A673 (cell line): ENCODE data around the gene VEGFB. TPM values are rescaled to one million over a fixed set of nuclear protein-coding genes. Genes with fewer than 3 reads are reported as not detected.

ENCODE experiments used
- BruUV-seq: library from RNA; stranded (reverse); fragments of 400-500 nt; replicated peaks from 2 replicates; lab custom pipeline; 2021; lab: Mats Ljungman, UMichigan
- CTCF ChIA-PET: fragments of 300-600 bp; sonication (Branson Sonifier 250); formaldehyde crosslinking; loops from one replicate; lab custom pipeline; 2022; ENCODE audit warnings: antibody characterized with exemption; lab: Charles Lee
- POLR2A ChIA-PET: fragments of 300-600 bp; sonication (Branson Sonifier 250); formaldehyde crosslinking; loops from one replicate; lab custom pipeline; 2022; ENCODE audit warnings: antibody characterized with exemption; ENCODE audit not compliant: low non-redundant PET; lab: Charles Lee
- DNase-seq: peaks from one replicate; pipeline ENCODE4 v3.0.0-alpha.2; 2015; ENCODE audit warnings: low spot score
- H3K27ac ChIP-seq: fragments of 200-600 bp; sonication (generic); 2 replicates; pipeline ENCODE4 v1.5.1; 2016; ENCODE audit warnings: mixed run types, low read depth, mild to moderate bottlenecking, mixed read lengths, antibody characterized with exemption, low read length; ENCODE audit not compliant: poor library complexity, severe bottlenecking
- H3K27me3 ChIP-seq: fragments of 200-600 bp; sonication (generic); replicated peaks from 2 replicates; pipeline ENCODE4 v1.6.1; 2017; ENCODE audit warnings: mixed run types, low read depth, mild to moderate bottlenecking, mixed read lengths, antibody characterized with exemption, low read length; ENCODE audit not compliant: insufficient read depth, poor library complexity
- H3K36me3 ChIP-seq: fragments of 200-600 bp; sonication (generic); 2 replicates; pipeline ENCODE4 v1.6.1; 2016; ENCODE audit warnings: mixed run types, mild to moderate bottlenecking, mixed read lengths, antibody characterized with exemption, low read length; ENCODE audit not compliant: insufficient read depth, poor library complexity, severe bottlenecking
- H3K4me1 ChIP-seq: fragments of 200-600 bp; sonication (generic); 2 replicates; pipeline ENCODE4 v1.6.1; 2017; ENCODE audit warnings: mixed run types, mild to moderate bottlenecking, mixed read lengths, antibody characterized with exemption, low read length; ENCODE audit not compliant: insufficient read depth, poor library complexity, severe bottlenecking
- H3K4me3 ChIP-seq: fragments of 200-600 bp; sonication (generic); 2 replicates; pipeline ENCODE4 v1.5.1; 2016; ENCODE audit warnings: low read depth, mixed run types, mild to moderate bottlenecking, mixed read lengths, low read length; ENCODE audit not compliant: poor library complexity, severe bottlenecking
- H3K9me3 ChIP-seq: fragments of 200-600 bp; sonication (generic); 2 replicates; pipeline ENCODE4 v1.6.1; 2016; ENCODE audit warnings: mixed run types, low read depth, mild to moderate bottlenecking, mixed read lengths, antibody characterized with exemption, low read length; ENCODE audit not compliant: poor library complexity, severe bottlenecking
- CTCF ChIP-seq: fragments of 300-800, 200-600 bp; sonication (generic); conservative IDR thresholded peaks from 2 replicates; pipeline ENCODE4 v1.5.1; 2017; ENCODE audit warnings: low read depth, mild to moderate bottlenecking, antibody characterized with exemption, low read length, moderate library complexity, mixed read lengths
- EZH2 ChIP-seq: fragments of 200-600 bp; sonication (generic); IDR thresholded peaks from 2 replicates; pipeline ENCODE4 v1.6.1; 2017; ENCODE audit warnings: borderline replicate concordance, low read depth, mild to moderate bottlenecking, mixed read lengths, antibody characterized with exemption, low read length; ENCODE audit not compliant: poor library complexity, severe bottlenecking
- intact Hi-C: fragments of 100-400 bp; cut with micrococcal nuclease; formaldehyde crosslinking; loops from one replicate; pipeline ENCODE4 v1.10.0; 2022; ENCODE audit not compliant: unreplicated experiment
- total RNA-seq: library from RNA; stranded (reverse); gene quantifications from 2 replicates; pipeline ENCODE4 v1.2.3, GENCODE V29; 2021

The VEGFB gene
- total RNA-seq, 1 experiment from 2014 or later = 93.3 TPM

- POLR2A ChIA-PET = interaction anchor here (0.6 to 2.4 kb wide), 3 partner anchors 19 to 211 kb away, joined by 3 to 6 read pairs (median 4); partner anchors contain the start of gene STIP1
- Histone ChIP-seq H3K27me3 (no peaks in the 10 kb centered on the region), H3K4me3 (no peak overlapping the region), H3K4me1 (peaks cover 59% of the 10 kb centered on the region), H3K36me3 (peaks cover 59% of the 10 kb centered on the region), H3K27ac (peak overlapping the region; percentile 93), H3K9me3 (no peaks in the 10 kb centered on the region)
- DNase-seq = peak; percentile 100
- BruUV-seq = no TSS peak
- TF ChIP-seq EZH2 (no peak), CTCF (peak; percentile 98)
- CTCF ChIA-PET = interaction anchor here (0.5 to 4.6 kb wide), 23 partner anchors 8 to 484 kb away, joined by 3 to 33 read pairs (median 5); partner anchors contain the start of genes CATSPERZ, PLCB3, PPP1R14B and STIP1
- intact Hi-C loops = loop anchor here (1.0 to 2.0 kb wide), 2 partner anchors 97 to 150 kb away; no protein-coding TSS in a partner anchor
Observed at GRCh38 chr11:64204464-64204989, 29.9 kb upstream of the VEGFB start.

DNA sequence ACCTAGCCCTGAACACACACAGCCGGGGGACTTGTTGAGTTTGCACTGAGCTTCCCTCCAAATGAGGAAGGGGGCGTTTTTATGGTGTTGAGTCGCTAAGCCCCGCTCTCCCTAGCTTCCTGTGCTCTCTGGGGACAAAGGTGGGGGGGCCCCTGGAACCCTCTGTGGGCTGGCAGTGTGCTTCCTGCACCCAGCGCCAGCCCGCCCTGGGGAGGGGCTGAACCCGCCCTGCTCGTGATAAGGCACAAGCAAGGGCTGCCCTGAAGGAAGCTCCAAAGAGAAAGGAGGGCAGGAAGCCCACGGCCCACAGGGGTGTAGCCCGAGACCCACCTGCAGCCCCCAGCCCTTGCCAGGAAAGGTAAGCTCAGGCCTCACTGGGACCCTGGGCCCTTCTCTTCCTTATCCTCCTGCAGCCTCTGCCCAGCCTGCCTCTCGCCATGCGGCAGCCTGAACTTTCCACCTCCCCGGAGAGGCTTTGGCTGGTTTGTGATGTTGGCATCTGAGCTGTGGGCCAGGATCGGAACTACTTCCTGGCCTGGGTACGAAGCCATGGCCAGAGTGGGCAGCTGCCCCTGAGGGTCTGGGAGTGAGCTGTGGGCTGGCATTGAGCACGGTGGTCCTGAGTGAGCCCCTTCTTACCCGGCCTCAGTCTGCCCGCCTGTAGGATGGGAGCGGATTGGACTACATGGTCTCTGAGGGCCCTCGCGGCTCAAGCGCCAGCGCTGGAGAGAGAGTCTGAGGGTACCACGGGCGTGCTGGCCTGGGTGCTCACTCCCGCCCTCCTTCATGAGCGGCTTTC lies 27.7 kb upstream of the VEGFB start, which contains the start of gene FERMT3:
Gene FERMT3, plus strand, starts transcription at position 265 of the 799 bp plus-strand sequence. CDS start 644 bp downstream, outside the sequence.
- CTCF ChIA-PET = interaction anchor here (0.5 to 4.6 kb wide), 8 partner anchors 19 to 243 kb away, joined by 3 to 33 read pairs (median 5); partner anchors contain the start of genes CATSPERZ, ESRRA, NUDT22 and TRPT1
- H3K36me3 ChIP-seq = peaks cover 42% of the 10 kb centered on the region
- TF ChIP-seq EZH2 (no peak), CTCF (0 out of 2 replicates have a peak, but pooled peaks have one; percentile 23)

More for the DNA sequence above, 27.7 kb upstream of the VEGFB start, which contains the start of gene FERMT3:
- H3K4me1 ChIP-seq = peaks cover 63% of the 10 kb centered on the region
- intact Hi-C loops = loop anchor here (5.0 kb wide), 1 partner anchor 41 kb away; the partner anchor contains the start of gene PPP1R14B
- peak; percentile 87 for DNase-seq
- no peaks in the 10 kb centered on the region for H3K27me3 ChIP-seq
- BruUV-seq = TSS peak; percentile 77
- H3K9me3 ChIP-seq = no peaks in the 10 kb centered on the region
- H3K4me3 ChIP-seq = peak within 1 kb of the TSS; percentile 40
- peak within 1 kb of the TSS; percentile 93 for H3K27ac ChIP-seq
- POLR2A ChIA-PET = interaction anchor here (1.8 to 2.4 kb wide), 2 partner anchors 21 kb away, joined by 5 to 6 read pairs; partner anchors contain the start of gene STIP1
